C4-2B (cell line): ENCODE measurements around the gene CACNB4.

ENCODE experiments used
- CTCF ChIP-seq: fragments of 450-650 bp; conservative IDR thresholded peaks from 2 replicates; pipeline ENCODE4 v1.5.1; 2017; ENCODE audit warnings: mild to moderate bottlenecking
- ZFX ChIP-seq: fragments of 450-650 bp; IDR thresholded peaks from 2 replicates; pipeline ENCODE4 v1.6.1; 2017

- no peak for TF ChIP-seq CTCF
- TF ChIP-seq ZFX, result no peak
Measured at GRCh38 chr2:152062125-152063091, 36.4 kb downstream of the CACNB4 start.
